Right renal cortex interstitium (tissue), 3 donors: ENCODE results near the gene ZNF267. TPM values are rescaled to one million over a fixed set of nuclear protein-coding genes. Genes with fewer than 3 reads are reported as not detected.
"Not testable (repeated sequence)": the region's sequence is repeated elsewhere in the genome, so short reads cannot be mapped to it uniquely, and the experiment has no call there.

ENCODE experiments used
- DNase-seq, 3 donors: peaks; one replicate each; pipeline ENCODE4 v3.0.0-alpha.2; 2013; ENCODE audit warnings: low read depth in 3 of 3, low spot score in 2 of 3
- polyA plus RNA-seq, 3 donors: library from polyadenylated mRNA; unstranded; fragments of 120-200 nt; gene quantifications; one replicate each; pipeline ENCODE4 v1.2.1, GENCODE V29; 2013; ENCODE audit not compliant: insufficient read length in 3 of 3

ZNF267 gene
- polyA plus RNA-seq = 10 to 100 TPM; 14.4 to 17.6 (median 16.7) TPM

GRCh38 chr16:31873556-31874365 is at the start of gene ZNF267:
Gene ZNF267 (plus strand): TSS chr16:31873807. CDS start chr16:31873967, 160 bp downstream.
- DNase-seq = peak; percentile 74 to 92 (median 84)

- no peak for DNase-seq
These were observed 40.6 kb upstream of the ZNF267 start for GRCh38 chr16:31833047-31833446.

- not testable (repeated sequence) for DNase-seq
These were observed 37.2 kb upstream of the ZNF267 start for GRCh38 chr16:31836396-31836795.

GRCh38 chr16:31842864-31843263 is 30.7 kb upstream of the ZNF267 start:
- DNase-seq = no peak

- not testable (repeated sequence) for DNase-seq
These were observed 25.0 kb upstream of the ZNF267 start for GRCh38 chr16:31848572-31848971.

- DNase-seq = no peak
These were observed 20.3 kb upstream of the ZNF267 start for GRCh38 chr16:31853291-31853690.

- no peak for DNase-seq
These were observed 13.1 kb upstream of the ZNF267 start for GRCh38 chr16:31860508-31860907.

- no peak for DNase-seq
These were observed 12.2 kb upstream of the ZNF267 start for GRCh38 chr16:31861455-31861854.

- DNase-seq = no peak
These were observed 10.8 kb upstream of the ZNF267 start for GRCh38 chr16:31862761-31863160.

- DNase-seq = no peak
These were observed 5.4 kb upstream of the ZNF267 start for GRCh38 chr16:31868164-31868563.

GRCh38 chr16:31868691-31869167 is 4.9 kb upstream of the ZNF267 start:
- DNase-seq = peak in 2 of 3 donors; percentile 48 to 61

GRCh38 chr16:31869511-31870201 is 4.0 kb upstream of the ZNF267 start:
- no peak for DNase-seq

- DNase-seq = no peak
These were observed 2.8 kb upstream of the ZNF267 start for GRCh38 chr16:31870809-31871208.

- no peak for DNase-seq
These were observed 2.1 kb upstream of the ZNF267 start for GRCh38 chr16:31871510-31871909.

- DNase-seq = no peak
These were observed 1.4 kb upstream of the ZNF267 start for GRCh38 chr16:31872201-31872600.

GRCh38 chr16:31874366-31875111 is 932 bp downstream of the ZNF267 start:
- no peak for DNase-seq

GRCh38 chr16:31875112-31875803 is 1.7 kb downstream of the ZNF267 start:
- no peak for DNase-seq

GRCh38 chr16:31875928-31876547 is 2.4 kb downstream of the ZNF267 start:
- no peak for DNase-seq

GRCh38 chr16:31876951-31877828 is 3.6 kb downstream of the ZNF267 start:
- no peak for DNase-seq
